Ishikawa (cell line): Measurements from ENCODE around the gene ZDHHC11.

Experiments used
- EGR1 ChIP-seq: IDR thresholded peaks from 2 replicates; pipeline ENCODE4 v1.6.1; 2012
- EP300 ChIP-seq: IDR thresholded peaks from 2 replicates; pipeline ENCODE4 v1.6.1; 2012; ENCODE audit warnings: borderline replicate concordance
- MAX ChIP-seq: IDR thresholded peaks from 2 replicates; pipeline ENCODE4 v1.6.1; 2012
- NFIC ChIP-seq: IDR thresholded peaks from 2 replicates; pipeline ENCODE4 v1.6.1; 2012
- RAD21 ChIP-seq: IDR thresholded peaks from 2 replicates; pipeline ENCODE4 v1.6.1; 2012; ENCODE audit warnings: low read depth
- REST ChIP-seq: IDR thresholded peaks from 2 replicates; pipeline ENCODE4 v1.6.1; 2012; ENCODE audit warnings: low read depth, mild to moderate bottlenecking
- TAF1 ChIP-seq: IDR thresholded peaks from 2 replicates; pipeline ENCODE4 v1.6.1; 2012; ENCODE audit warnings: low read depth, mild to moderate bottlenecking
- USF1 ChIP-seq: IDR thresholded peaks from 2 replicates; pipeline ENCODE4 v1.6.1; 2012
- YY1 ChIP-seq: IDR thresholded peaks from 2 replicates; pipeline ENCODE4 v1.6.1; 2012; ENCODE audit warnings: low read depth

- TF ChIP-seq TAF1: no peak
- no peak for TF ChIP-seq YY1
- TF ChIP-seq MAX: no peak
- TF ChIP-seq USF1: no peak
- no peak for TF ChIP-seq REST
- no peak for TF ChIP-seq NFIC
- TF ChIP-seq EP300: no peak
- no peak for TF ChIP-seq RAD21
- no peak for TF ChIP-seq EGR1
These were observed 16.6 kb upstream of the ZDHHC11 start for GRCh38 chr5:867300-867870.
